ENCODE results near the gene OCLN.
"Not testable (repeated sequence)": the region's sequence is repeated elsewhere in the genome, so short reads cannot be mapped to it uniquely, and the experiment has no call there.

OCLN gene, protein sequence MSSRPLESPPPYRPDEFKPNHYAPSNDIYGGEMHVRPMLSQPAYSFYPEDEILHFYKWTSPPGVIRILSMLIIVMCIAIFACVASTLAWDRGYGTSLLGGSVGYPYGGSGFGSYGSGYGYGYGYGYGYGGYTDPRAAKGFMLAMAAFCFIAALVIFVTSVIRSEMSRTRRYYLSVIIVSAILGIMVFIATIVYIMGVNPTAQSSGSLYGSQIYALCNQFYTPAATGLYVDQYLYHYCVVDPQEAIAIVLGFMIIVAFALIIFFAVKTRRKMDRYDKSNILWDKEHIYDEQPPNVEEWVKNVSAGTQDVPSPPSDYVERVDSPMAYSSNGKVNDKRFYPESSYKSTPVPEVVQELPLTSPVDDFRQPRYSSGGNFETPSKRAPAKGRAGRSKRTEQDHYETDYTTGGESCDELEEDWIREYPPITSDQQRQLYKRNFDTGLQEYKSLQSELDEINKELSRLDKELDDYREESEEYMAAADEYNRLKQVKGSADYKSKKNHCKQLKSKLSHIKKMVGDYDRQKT

DNA sequence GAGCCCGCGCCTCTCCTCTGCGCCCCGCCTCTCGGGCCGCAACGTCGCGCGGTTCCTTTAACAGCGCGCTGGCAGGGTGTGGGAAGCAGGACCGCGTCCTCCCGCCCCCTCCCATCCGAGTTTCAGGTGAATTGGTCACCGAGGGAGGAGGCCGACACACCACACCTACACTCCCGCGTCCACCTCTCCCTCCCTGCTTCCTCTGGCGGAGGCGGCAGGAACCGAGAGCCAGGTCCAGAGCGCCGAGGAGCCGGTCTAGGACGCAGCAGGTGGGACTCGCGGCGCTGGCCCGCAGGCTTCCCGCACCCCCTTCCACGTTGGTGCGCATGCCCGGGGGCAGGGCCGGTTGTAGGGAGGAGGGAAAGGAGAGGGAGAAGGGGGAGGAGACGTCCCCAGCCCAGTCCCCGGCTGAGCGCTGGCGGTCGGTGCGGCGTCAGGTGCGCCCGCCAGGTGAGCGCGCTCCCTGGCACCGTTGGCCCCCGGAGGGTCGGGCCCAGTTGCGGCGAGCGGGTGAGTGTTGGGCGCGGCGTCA is at the start of gene OCLN:
OCLN (plus strand) TSS at position 400 of the 532 bp plus-strand sequence. CDS start 11,455 bp downstream, outside the sequence.
- no peak for DNase-seq (ENCODE audit: low read depth in 2 of 2)

DNA sequence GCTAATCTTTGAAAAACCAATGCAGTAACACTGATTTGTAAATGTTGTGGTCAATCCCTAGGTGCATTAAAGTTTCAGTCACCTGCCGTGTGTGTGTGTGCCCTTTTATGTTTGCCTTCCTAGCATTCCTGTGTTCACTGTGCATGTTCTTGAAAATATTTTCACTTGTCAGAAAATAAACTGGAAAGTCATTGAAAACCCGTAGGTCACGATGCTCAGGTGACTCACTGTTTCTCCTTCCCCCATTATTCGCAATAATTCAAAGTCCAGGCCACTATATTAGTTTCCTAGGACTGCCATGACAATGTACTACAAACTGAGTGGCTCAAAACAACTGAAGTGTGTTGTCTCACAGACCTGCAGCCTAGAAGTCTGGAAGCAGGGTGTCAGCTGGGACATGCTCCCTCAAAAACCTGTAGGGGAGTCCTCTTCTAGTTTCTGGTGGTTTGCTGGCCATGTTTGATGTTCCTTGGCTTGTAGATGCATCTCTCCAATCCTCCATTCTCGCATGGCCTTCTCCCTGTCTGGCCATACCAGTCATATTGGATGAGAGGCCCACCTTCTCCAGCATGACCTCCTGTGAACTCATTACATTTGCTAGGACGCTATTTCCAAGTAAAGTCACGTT is 48.3 kb upstream of the OCLN start:
- no peak for DNase-seq (ENCODE audit: low read depth in 2 of 2)

DNA sequence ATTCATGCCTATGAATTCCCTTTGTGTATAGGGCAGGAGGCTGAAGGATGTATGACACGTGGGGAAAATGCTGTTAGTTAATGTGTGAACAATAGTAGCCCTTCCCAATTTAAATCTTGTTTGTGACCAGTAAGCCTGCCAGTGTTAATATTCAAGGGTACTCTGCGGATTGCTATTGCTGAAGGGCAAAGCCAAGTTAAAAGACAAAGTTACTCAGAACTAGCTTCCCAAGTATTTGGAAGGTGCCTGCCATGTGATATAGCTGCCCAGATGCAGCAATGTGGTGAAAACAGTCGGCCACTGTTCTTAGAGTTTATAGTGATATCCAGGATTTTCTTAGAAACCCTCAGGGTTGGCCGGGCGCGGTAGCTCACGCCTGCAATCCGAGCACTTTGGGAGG is 43.1 kb upstream of the OCLN start:
- no peak for DNase-seq (ENCODE audit: low read depth in 2 of 2)

DNA sequence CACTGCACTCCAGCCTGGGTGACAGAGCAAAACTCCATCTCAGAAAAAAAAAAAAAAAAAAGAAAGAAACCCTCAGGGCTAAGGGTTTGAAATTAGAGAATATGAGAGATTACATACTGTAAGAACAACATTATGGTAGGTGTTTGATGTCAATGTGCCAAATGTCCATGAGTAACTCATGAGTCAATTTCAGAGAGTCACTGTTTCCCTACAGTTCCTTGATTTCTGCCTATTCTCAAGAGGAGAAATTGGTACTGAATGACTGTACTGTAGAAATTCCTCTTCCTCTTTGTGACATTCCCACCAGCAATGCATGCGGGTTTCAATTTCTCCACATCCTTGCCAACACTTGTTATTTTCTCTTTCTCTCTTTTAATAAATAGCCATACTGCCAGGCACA is 42.5 kb upstream of the OCLN start:
- DNase-seq (ENCODE audit: low read depth in 2 of 2) = no peak

DNA sequence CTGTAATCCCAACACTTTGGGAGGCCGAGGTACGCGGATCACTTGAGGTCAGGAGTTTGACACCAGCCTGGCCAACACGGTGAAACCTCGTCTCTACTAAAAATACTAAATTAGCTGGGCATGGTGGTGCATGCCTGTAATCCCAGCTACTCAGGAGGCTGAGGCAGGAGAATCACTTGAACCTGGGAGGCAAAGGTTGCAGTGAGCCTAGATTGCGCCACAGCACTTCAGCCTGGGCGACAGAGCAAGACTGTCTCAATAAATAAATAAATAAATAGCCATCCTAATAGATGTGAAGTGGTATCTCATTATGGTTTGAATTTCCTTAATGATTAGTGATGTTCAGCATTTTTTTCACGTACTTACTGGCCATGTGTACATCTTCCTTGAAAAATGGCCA is 42.1 kb upstream of the OCLN start:
- not testable (repeated sequence) for DNase-seq (ENCODE audit: low read depth in 2 of 2)

DNA sequence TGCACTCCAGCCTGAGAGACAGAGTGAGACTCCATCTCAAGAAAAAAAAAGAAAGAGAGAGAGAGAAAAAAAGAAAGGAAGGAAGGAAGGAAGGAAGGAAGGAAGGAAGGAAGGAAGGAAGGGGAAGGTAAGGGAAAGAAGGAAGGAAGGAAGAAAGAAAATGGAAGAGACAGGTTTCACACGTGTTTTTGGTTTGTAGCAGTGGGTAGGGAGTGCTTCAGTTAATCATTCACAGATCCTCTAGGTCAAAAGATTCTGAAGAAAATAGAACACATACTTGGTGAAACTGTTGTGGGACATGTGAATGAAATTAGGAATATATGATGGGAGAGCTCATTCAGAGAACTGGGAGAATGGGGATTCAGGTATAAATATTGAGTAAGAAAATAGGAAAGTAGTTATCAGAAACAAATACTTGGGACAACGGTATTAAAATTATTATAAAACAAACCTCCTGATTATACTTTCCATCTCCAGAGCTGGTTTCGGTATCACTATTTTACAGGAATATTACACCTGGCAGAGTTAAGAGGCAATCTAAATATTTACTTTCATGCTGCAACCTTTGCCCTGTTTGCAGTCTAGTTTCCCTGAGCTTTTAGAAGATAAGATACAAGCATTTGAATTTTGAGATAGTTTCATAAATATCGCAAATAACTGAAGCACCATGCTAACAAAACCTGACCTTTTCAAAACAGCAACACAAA is 40.5 kb upstream of the OCLN start:
- no peak for DNase-seq (ENCODE audit: low read depth in 2 of 2)

DNA sequence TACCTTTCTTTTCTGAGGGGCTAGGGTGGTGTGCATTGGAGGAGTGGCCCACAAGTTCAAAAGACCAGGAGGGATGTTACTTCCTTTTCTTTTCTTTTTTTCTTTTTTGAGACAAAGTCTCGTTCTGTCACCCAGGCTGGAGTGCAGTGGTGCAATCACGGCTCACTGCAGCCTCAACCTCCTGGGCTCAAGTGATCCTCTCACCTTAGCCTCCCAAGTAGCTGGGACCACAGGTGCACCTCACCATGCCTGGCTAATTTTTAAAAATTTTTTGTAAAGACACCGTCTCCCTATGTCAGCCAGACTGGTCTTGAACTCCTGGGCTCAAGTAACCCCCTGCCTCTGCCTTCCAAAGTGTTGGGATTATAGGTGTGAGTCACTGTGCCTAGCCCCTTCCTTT is 39.1 kb upstream of the OCLN start:
- not testable (repeated sequence) for DNase-seq (ENCODE audit: low read depth in 2 of 2)

DNA sequence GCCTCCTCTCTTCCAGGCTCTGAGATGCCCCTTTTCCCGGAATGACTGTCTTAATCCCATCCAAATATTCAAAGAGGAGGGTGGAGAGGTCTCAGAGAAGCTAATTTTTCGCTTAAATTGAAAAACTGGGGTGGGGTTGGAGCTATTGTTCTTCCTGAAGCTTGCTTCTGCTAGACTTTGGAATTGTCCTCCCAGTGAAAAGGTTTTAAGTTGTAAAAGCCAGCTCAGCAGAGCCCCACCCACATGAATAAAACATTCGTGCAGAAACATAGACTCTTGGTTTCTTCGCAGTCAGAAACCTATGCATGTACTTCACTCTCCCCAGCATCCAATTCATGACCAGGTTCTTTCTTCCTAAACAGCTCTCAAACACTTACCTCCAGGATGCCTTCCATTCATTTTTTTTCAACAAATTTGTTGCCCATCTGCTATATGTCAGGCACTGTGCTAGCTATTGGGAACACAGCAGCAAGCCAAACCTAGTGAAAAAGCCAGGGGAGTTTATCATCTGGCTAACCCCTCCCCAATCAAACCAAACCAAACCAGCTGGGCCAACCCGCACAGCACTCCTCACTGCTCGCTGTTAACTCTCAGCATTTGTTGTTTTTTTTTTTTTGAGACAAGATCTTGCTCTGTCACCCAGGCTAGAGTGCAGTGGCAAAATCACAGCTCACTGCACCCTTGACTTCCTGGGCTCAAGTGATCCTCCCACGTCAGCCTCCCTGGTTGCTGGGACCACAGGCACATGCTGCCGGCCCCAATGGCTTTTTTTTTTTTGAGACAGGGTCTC is 37.9 kb upstream of the OCLN start:
- DNase-seq (ENCODE audit: low read depth in 2 of 2) = no peak

DNA sequence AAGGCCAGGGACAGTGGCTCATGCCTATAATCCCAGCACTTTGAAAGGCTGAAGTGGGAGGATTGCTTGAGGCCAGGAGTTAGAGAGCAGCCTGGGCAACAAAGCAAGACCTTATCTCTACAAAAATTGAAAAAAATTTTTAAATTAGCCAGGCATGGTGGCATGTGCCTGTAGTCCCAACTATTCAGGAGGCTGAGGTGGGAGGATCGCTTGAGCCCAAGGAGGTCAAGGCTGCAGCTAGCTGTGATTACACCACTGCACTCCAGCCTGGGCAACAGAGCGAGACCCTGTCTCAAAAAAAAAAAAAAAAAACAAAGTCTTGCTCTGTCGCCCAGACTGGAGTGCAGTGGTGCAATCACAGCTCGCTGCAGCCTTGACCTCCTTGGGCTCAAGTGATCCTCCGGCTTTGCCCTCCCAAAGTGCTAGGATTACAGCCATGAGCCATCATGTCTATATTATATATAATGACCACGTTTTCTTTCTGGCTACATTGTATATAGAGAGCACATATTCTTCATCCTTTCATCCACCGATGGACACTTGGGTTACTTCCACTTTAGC is 37.1 kb upstream of the OCLN start:
- DNase-seq (ENCODE audit: low read depth in 2 of 2) = not testable (repeated sequence)

DNA sequence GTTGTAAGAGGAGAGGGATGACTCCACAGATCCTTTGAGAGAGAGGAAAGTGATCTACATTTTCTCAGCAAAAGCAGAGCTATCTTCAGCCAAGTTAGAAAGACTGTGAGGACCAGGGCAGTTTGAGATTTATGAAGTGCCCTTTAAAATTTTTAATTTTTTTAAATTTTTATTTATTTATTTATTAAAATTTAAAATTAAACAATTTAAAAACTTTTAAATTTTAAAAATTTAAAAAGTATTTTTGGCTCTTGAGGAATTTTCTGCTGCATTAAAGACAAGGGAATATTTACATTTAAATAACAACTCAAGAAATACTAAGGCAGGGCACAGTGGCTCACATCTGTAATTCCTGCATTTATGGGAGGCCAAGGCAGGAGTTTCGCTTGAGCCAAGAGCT is 30.4 kb upstream of the OCLN start:
- DNase-seq (ENCODE audit: low read depth in 2 of 2) = no peak

DNA sequence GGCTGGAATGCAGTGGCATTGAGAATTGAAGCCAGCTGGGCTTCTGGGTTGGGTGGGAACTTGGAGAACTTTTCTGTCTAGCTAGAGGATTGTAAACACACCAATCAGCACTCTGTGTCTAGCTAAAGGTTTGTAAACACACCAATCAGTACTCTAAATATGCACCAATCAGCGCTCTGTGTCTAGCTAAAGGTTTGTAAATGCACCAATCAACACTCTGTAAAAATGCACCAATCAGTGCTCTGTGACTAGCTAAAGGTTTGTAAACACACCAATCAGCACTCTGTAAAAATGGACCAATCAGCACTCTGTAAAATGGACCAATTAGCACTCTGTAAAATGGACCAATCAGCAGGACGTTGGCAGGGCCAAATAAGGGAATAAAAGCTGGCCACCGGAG is 26.2 kb upstream of the OCLN start:
- DNase-seq (ENCODE audit: low read depth in 2 of 2) = not testable (repeated sequence)

DNA sequence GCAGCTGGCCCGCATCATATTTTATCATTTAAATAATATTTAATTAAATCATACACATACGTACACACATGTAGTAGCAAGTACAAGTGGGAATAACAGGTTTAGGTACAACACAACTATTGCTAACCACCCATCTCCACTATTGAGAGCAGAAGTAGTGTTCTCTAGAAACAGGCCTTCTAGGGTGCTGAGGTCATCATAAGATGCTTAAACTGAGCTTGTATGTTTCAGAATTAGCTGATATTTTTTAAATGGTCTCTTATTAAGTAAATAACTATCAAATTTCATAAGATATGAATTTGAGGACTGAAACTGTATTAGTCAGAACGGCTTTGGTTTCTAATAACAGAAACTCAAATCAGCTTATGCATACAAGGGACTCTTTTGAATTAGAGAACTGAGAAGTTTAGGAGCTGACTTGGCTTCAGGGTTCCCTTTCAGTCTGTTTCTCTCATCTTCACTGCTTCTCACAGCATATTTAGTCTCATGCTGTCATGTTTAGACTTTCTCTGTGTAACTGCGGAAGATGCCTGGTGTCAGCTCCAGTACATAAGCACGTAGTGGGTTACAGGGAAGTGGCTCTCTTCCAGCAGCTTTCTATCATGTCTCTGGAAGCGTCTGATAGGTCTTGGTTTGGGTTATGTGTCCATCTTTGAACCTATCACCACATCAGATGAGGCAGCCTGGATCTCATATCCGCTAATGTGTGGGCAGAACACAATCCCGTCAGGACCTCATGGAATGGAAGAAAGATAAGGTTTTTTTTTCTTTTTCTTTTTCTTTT is 25.0 kb upstream of the OCLN start:
- DNase-seq (ENCODE audit: low read depth in 2 of 2) = no peak

DNA sequence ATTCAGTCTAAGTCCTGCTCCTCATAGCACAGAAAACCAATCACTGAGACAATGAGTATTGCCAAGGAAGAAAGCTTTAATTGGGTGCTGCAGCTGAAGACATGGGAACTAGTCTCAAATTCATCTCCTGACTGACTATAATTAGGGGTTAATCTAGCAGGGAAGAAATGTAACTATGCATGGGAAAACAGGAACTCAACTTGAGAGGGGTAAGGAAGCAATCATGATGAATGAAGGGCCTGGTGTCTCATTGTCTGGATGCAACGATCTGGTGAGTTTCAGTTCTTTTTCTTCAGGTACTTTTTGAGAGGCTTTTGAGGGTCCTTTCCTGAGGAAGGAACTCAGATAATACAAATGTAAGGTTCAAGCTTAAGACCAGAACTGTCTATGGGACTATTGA is 24.0 kb upstream of the OCLN start:
- DNase-seq (ENCODE audit: low read depth in 2 of 2) = no peak

DNA sequence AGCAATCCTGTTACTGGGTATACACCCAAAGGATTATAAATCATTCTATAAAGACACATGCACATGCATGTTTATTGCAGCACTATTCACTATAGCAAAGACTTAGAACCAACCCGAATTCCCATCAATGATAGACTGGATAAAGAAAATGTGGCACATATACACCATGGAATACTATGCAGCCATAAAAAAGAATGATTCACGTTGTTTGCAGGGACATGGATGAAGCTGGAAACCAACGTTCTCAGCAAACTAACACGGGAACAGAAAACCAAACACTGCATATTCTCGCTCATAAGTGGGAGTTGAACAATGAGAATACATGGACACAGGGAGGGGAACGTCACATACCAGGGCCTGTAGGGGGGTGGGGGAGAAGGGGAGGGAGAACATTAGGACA is 21.1 kb upstream of the OCLN start:
- not testable (repeated sequence) for DNase-seq (ENCODE audit: low read depth in 2 of 2)

DNA sequence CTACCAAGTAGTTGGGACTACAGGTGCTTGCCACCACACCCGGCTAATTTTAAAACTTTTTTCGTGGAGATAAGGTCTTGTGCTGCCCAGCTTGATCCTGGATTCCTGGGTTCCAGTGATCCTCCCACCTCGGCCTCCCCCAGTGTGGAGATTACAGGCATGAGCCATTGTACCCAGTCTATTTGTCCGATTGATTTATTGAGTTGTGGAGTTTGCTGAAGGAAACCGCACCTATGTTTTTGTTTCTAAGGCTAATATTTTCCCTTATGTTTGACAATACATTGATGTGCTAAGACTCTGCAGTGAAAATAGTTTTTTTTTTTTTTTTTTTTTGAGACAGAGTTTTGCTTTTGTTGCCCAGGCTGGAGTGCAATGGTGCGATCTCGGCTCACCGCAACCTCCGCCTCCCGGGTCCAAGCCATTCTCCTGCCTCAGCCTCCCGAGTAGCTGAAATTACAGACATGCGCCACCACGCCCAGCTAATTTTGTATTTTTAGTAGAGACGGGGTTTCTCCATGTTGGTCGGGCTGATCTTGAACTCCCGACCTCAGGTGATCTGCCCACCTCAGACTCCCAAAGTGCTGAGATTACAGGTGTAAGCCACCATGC is 20.0 kb upstream of the OCLN start:
- not testable (repeated sequence) for DNase-seq (ENCODE audit: low read depth in 2 of 2)

DNA sequence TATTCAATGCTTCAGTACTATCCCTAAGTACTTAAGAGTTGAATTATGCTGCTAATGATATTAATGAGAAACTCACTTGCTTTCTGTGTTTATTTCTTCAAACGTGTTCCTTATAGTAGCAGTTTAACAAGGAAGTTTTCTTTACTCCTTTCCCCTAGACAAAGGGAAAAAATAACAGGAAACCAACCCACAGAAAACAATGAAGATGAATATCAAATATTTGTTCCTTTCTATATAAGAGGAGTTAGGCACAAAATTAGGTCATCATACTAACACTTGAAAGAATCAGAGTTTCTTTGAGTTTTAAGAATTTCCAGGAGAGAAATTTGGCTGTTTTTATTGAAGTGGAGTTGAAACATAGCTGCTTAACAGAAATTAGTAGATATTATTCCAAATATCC is 15.4 kb upstream of the OCLN start:
- DNase-seq (ENCODE audit: low read depth in 2 of 2) = no peak

DNA sequence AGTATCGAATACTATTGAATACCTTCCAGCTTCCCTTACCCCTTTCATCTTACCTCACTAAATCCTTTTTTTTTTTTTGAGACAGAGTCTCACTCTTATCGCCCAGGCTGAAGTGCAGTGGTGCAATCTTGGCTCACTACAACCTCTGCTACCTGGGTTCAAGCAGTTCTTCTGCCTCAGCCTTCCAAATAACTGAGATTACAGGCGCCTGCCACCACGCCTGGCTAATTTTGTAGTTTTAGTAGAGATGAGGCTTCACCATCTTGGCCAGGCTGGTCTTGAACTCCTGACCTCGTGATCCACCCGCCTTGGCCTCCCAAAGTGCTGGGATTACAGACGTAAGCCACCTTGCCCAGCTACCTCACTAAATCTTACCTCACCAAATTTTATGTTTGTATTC is 14.3 kb upstream of the OCLN start:
- DNase-seq (ENCODE audit: low read depth in 2 of 2) = not testable (repeated sequence)

DNA sequence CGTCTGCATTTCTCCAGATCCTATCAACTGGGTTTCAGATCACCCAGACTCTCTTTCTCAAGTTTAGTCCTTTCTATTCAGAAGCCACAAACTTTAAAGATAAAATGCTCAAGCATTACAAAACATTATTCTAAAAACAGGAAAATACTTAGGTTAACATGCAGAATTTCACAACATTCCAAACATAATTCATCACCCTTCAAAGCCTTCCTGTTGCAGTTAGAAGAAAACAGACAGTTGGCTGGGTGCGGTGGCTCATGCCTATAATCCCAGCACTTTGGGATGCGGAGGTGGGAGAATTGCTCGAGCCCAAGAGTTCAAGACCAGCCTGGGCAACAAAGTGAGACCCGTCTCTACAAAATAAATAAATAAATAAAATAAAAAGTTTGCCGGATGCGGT is 7.7 kb upstream of the OCLN start:
- DNase-seq (ENCODE audit: low read depth in 2 of 2) = no peak

DNA sequence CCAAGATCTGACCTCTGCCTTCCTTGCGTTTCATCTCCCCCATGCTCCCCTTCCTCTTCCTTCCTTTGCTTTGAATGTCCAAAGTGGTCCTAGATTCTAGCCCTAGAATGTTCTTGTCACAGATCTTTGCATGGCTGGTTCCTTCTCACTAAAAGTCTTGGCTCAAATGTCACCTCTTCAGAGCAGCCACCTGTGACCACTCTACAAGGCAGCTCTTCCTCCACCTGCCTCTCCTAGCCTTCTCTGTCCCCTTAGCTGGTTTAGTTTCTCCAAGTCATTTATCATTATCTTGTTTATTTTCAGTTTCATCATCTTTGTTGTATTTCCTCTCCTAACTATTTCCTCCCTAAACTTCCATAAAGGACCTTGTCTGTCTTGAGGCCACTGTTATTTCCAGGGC is 7.1 kb upstream of the OCLN start:
- DNase-seq (ENCODE audit: low read depth in 2 of 2) = no peak

DNA sequence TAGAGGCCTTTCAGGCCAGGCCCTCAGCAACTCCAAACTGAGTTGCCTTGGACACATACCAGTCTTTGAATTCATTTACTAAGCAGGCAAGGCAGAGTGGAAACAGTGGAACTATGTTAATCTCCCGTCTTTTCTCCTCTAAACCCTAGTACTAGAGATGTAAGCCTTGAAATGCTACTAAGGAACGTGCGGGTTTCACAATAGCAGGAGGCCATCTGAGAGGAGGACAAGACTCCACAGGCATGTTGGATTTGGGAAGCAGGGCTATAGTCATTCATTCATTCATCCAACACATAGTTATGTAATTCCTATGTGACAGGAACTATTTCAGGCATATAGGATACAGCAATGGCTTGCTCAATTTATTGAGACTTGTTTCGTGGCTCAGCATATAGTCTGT is 3.3 kb upstream of the OCLN start:
- no peak for DNase-seq (ENCODE audit: low read depth in 2 of 2)

All from stimulated activated CD8-positive, alpha-beta memory T cell treated with anti-CD3 and anti-CD28 coated beads, Interleukin-7, amount 100 ng/mL, for 4 hours (primary cell).